MCF 10A (cell line): Measurements from ENCODE around the gene HLA-DRA. TPM values are rescaled to one million over a fixed set of nuclear protein-coding genes. Genes with fewer than 3 reads are reported as not detected.

Source experiments
- BruUV-seq: library from RNA; stranded (reverse); fragments of 400-500 nt; replicated peaks from 2 replicates; lab custom pipeline; 2021; lab: Mats Ljungman, UMichigan
- CTCF ChIA-PET: fragments of 300-600 bp; sonication (Branson Sonifier 250); formaldehyde crosslinking; extraction: SDS; loops from one replicate; lab custom pipeline; 2021; ENCODE audit warnings: antibody characterized with exemption, inconsistent platforms; lab: Yijun Ruan, JAX
- POLR2A ChIA-PET: fragments of 300-600, 350-650 bp; sonication (Branson Sonifier 250); formaldehyde crosslinking; extraction: SDS; loops from one replicate; lab custom pipeline; 2020; ENCODE audit warnings: antibody characterized with exemption, inconsistent platforms; lab: Yijun Ruan, JAX
- DNase-seq: peaks from one replicate; pipeline ENCODE4 v3.0.0-alpha.2; 2018; ENCODE audit not compliant: unreplicated experiment
- H3K27ac Mint-ChIP-seq: one replicate; pipeline ENCODE4 v1.8.0; 2022; ENCODE audit warnings: mild to moderate bottlenecking, low read depth, mixed read lengths; ENCODE audit not compliant: unreplicated experiment
- H3K27me3 Mint-ChIP-seq: one replicate; pipeline ENCODE4 v1.8.0; 2022; ENCODE audit warnings: mixed read lengths; ENCODE audit not compliant: insufficient read depth, unreplicated experiment
- H3K36me3 Mint-ChIP-seq: one replicate; pipeline ENCODE4 v1.8.0; 2022; ENCODE audit warnings: mild to moderate bottlenecking, moderate library complexity, mixed read lengths; ENCODE audit not compliant: insufficient read depth, unreplicated experiment
- H3K4me1 Mint-ChIP-seq: one replicate; pipeline ENCODE4 v1.8.0; 2022; ENCODE audit warnings: mixed read lengths; ENCODE audit not compliant: insufficient read depth, unreplicated experiment
- H3K4me3 Mint-ChIP-seq: one replicate; pipeline ENCODE4 v1.8.0; 2022; ENCODE audit warnings: mild to moderate bottlenecking, moderate library complexity, mixed read lengths; ENCODE audit not compliant: unreplicated experiment
- H3K9me3 Mint-ChIP-seq: one replicate; pipeline ENCODE4 v1.8.0; 2022; ENCODE audit warnings: mixed read lengths; ENCODE audit not compliant: unreplicated experiment
- intact Hi-C: fragments of 100-400 bp; cut with micrococcal nuclease; formaldehyde crosslinking; loops from 2 replicates; pipeline ENCODE4 v1.14.1; 2022
- total RNA-seq: library from RNA; stranded (reverse); gene quantifications from 2 replicates; pipeline ENCODE4 v1.2.3, GENCODE V29; 2022
- TF ChIP-seq, protein P1 (sequence below): fragments of 200-600 bp; IDR thresholded peaks from one replicate; pipeline ENCODE4 v1.8.0; 2022; ENCODE audit warnings: antibody characterized with exemption, mild to moderate bottlenecking; ENCODE audit not compliant: unreplicated experiment

The HLA-DRA gene
- total RNA-seq, 1 experiment from 2014 or later: not detected

DNA sequence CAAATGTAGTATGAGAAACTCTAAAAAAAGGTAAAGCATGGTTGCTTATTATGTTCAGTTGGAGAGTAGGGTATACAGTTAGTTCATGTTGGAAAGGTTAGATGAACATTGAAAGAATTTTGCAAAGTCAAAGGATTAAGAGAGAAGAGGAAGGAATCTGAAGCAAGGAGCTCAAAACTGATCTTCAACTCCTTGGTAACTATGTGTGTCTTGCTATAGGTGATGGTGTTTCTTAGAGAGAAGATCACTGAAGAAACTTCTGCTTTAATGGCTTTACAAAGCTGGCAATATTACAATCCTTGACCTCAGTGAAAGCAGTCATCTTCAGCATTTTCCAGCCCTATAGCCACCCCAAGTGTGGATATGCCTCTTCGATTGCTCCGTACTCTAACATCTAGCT, 4.7 kb downstream of the HLA-DRA start:
- TF ChIP-seq, protein P1, sequence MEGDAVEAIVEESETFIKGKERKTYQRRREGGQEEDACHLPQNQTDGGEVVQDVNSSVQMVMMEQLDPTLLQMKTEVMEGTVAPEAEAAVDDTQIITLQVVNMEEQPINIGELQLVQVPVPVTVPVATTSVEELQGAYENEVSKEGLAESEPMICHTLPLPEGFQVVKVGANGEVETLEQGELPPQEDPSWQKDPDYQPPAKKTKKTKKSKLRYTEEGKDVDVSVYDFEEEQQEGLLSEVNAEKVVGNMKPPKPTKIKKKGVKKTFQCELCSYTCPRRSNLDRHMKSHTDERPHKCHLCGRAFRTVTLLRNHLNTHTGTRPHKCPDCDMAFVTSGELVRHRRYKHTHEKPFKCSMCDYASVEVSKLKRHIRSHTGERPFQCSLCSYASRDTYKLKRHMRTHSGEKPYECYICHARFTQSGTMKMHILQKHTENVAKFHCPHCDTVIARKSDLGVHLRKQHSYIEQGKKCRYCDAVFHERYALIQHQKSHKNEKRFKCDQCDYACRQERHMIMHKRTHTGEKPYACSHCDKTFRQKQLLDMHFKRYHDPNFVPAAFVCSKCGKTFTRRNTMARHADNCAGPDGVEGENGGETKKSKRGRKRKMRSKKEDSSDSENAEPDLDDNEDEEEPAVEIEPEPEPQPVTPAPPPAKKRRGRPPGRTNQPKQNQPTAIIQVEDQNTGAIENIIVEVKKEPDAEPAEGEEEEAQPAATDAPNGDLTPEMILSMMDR: no peak
- no peak overlapping the region for H3K4me3 Mint-ChIP-seq
- POLR2A ChIA-PET: no interaction called here
- H3K36me3 Mint-ChIP-seq: no peaks in the 10 kb centered on the region
- DNase-seq: no peak
- no peak overlapping the region for H3K27ac Mint-ChIP-seq
- no peaks in the 10 kb centered on the region for H3K9me3 Mint-ChIP-seq
- CTCF ChIA-PET: no interaction called here
- H3K27me3 Mint-ChIP-seq: peaks cover 69% of the 10 kb centered on the region
- no peaks in the 10 kb centered on the region for H3K4me1 Mint-ChIP-seq
- intact Hi-C loops: no loop called here
- no TSS peak for BruUV-seq

DNA sequence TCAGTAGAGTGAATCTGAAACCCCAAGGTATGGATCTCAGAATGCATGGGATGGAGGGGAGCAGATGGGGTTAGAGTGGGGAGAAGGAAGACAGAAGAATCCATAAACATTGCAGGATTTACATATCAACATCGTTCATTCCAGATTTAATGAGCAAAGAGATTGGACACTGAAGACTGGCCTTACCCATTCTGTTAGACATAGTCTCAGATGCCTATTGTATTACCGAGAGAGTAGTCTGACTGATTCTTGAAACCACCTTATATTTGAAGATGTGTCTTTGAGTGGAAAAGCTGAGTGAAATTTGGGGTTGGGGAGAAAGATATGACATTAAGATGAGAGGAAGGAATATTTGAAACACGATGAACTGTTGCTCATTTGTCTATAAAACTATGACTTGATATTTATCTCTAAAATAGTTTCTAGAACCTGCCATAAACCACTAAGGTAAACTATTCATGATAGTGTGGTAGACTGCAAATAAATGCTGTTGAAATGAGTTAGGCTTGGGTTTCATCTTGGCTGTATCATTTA, 5.7 kb downstream of the HLA-DRA start:
- BruUV-seq: no TSS peak
- CTCF ChIA-PET: interaction anchor here (0.5 to 0.8 kb wide), 2 partner anchors 10 to 494 kb away, joined by 3 read pairs; no protein-coding TSS in a partner anchor
- H3K9me3 Mint-ChIP-seq: no peaks in the 10 kb centered on the region
- no peak overlapping the region for H3K4me3 Mint-ChIP-seq
- TF ChIP-seq, protein P1: no peak
- no peaks in the 10 kb centered on the region for H3K4me1 Mint-ChIP-seq
- POLR2A ChIA-PET: no interaction called here
- H3K27ac Mint-ChIP-seq: no peak overlapping the region
- intact Hi-C loops: no loop called here
- no peak for DNase-seq
- no peaks in the 10 kb centered on the region for H3K36me3 Mint-ChIP-seq
- peaks cover 69% of the 10 kb centered on the region for H3K27me3 Mint-ChIP-seq

DNA sequence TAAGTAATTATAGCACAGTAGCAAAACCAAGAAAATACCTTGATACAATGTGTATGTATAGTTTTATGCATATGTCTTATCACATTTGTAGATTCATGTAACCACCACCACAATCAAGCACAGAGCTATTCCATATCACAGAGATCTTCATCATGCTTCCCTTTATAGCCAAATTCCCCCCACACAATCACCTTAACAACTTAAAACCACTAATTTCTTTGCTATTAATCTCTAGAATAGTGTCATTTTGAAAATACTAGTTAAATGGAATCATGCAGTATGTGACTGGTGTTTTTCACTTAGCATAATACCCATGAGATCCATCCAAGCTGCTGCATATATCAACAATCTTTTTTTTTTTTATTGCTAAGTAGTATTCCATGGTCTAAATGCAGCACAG, 8.2 kb downstream of the HLA-DRA start:
- CTCF ChIA-PET: interaction anchor here (0.9 kb wide), 1 partner anchor 8 kb away, joined by 3 read pairs; the partner anchor contains the start of gene HLA-DRA
- H3K9me3 Mint-ChIP-seq: no peaks in the 10 kb centered on the region
- no peaks in the 10 kb centered on the region for H3K4me1 Mint-ChIP-seq
- TF ChIP-seq, protein P1: no peak
- no TSS peak for BruUV-seq
- H3K27me3 Mint-ChIP-seq: peaks cover 69% of the 10 kb centered on the region
- DNase-seq: no peak
- POLR2A ChIA-PET: interaction anchor here (0.5 kb wide), 1 partner anchor 252 kb away, joined by 4 read pairs; no protein-coding TSS in a partner anchor
- intact Hi-C loops: no loop called here
- no peaks in the 10 kb centered on the region for H3K36me3 Mint-ChIP-seq
- H3K4me3 Mint-ChIP-seq: no peak overlapping the region
- no peak overlapping the region for H3K27ac Mint-ChIP-seq

DNA sequence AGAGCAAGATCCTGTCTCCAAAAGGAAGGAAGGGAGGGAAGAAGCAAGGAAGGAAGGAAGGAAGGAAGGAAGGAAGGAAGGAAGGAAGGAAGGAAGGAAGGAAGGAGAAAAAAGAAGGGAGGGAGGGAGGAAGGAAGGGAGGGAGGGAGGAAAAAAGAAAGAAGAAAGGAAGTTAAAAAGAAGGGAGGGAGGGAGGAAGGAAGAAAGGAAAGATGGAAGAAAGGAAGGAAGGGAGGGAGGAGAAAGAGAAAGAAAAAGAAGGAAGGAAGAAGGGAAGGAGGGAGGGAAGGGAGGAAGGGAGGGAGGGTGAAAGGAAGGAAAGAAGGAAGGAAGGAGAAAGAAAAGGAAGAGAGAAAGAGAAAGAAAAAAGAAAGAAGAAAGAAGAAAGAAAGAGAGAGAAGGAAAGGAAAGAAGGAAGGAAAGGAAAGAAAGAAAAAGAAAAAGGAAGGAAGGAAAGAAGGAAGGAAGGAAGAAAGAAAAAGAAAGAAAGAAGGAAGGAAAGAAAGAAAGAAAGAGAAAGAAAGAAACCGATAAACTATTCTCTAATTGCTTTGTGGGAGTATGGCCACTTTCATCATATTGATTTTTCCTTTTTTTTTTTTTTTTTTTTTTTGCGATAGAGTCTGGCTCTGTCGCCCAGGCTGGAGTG, 9.5 kb downstream of the HLA-DRA start:
- TF ChIP-seq, protein P1: no peak
- BruUV-seq: no TSS peak
- peaks cover 60% of the 10 kb centered on the region for H3K27me3 Mint-ChIP-seq
- ChIA-PET CTCF (no interaction called here), POLR2A (no interaction called here)
- no peaks in the 10 kb centered on the region for H3K36me3 Mint-ChIP-seq
- DNase-seq: no peak
- H3K9me3 Mint-ChIP-seq: no peaks in the 10 kb centered on the region
- H3K4me1 Mint-ChIP-seq: no peaks in the 10 kb centered on the region
- intact Hi-C loops: no loop called here
- H3K4me3 Mint-ChIP-seq: no peak overlapping the region
- no peak overlapping the region for H3K27ac Mint-ChIP-seq
